HEK293T (cell line): ENCODE results near the gene OVOL3.

Experiments used
- ARNT ChIP-seq: fragments of 450-650 bp; IDR thresholded peaks from 2 replicates; pipeline ENCODE4 v1.6.1; 2017; ENCODE audit warnings: mild to moderate bottlenecking
- BHLHE40 ChIP-seq: fragments of 450-650 bp; IDR thresholded peaks from 2 replicates; pipeline ENCODE4 v1.6.1; 2016; ENCODE audit warnings: mild to moderate bottlenecking, moderate library complexity, borderline replicate concordance
- FOXM1 ChIP-seq: fragments of 450-650 bp; IDR thresholded peaks from 2 replicates; pipeline ENCODE4 v1.6.1; 2017; ENCODE audit warnings: mild to moderate bottlenecking, borderline replicate concordance
- SP1 ChIP-seq: fragments of 450-650 bp; IDR thresholded peaks from 2 replicates; pipeline ENCODE4 v1.6.1; 2017

DNA sequence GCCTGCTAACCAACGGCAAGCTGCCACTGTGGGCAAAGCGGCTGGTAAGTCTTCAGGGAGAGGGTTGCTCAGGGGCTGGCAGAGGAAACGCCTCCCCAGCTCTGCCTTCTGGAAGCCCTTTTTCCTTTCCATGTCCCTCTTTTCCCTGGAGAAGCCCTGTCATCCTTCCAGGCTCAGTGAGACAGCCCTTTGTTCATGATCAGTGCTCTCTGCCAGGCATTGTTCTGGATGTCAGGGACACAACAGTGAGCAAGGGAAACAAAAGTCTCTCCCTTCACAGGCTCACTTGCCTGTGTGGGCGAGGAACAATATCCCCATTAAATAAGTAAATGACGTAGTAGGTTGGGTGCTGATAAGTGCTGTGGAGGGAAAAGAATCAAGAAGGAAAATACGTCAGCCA lies 13.9 kb upstream of the OVOL3 start:
- TF ChIP-seq FOXM1, result no peak
- no peak for TF ChIP-seq SP1
- no peak for TF ChIP-seq ARNT
- no peak for TF ChIP-seq BHLHE40
